ENCODE results near the gene DNAH2.

DNA sequence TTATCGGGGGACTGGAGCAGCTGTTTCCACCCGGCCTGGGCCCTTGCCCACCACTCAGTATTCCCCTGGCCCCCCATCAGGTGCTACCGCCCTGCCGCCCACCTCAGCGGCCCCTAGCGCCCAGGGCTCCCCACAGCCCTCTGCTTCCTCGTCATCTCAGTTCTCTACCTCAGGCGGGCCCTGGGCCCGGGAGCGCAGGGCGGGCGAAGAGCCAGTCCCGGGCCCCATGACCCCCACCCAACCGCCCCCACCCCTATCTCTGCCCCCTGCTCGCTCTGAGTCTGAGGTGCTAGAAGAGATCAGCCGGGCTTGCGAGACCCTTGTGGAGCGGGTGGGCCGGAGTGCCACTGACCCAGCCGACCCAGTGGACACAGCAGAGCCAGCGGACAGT lies 131.2 kb downstream of the DNAH2 start:
- TF ChIP-seq, protein P1, sequence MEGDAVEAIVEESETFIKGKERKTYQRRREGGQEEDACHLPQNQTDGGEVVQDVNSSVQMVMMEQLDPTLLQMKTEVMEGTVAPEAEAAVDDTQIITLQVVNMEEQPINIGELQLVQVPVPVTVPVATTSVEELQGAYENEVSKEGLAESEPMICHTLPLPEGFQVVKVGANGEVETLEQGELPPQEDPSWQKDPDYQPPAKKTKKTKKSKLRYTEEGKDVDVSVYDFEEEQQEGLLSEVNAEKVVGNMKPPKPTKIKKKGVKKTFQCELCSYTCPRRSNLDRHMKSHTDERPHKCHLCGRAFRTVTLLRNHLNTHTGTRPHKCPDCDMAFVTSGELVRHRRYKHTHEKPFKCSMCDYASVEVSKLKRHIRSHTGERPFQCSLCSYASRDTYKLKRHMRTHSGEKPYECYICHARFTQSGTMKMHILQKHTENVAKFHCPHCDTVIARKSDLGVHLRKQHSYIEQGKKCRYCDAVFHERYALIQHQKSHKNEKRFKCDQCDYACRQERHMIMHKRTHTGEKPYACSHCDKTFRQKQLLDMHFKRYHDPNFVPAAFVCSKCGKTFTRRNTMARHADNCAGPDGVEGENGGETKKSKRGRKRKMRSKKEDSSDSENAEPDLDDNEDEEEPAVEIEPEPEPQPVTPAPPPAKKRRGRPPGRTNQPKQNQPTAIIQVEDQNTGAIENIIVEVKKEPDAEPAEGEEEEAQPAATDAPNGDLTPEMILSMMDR (IDR thresholded peaks at IDR 0.05) = no peak
- no peak for TF ChIP-seq POLR2A (IDR thresholded peaks at IDR 0.05)
